ENCODE measurements around the gene C10orf71. TPM values are rescaled to one million over a fixed set of nuclear protein-coding genes. Genes with fewer than 3 reads are reported as not detected.

The C10orf71 gene
- total and polyA plus RNA-seq, 2 of the 8 experiments (the other 6 are each of a cell fraction or from before 2014, with no cell fraction given) = not detected

GRCh38 chr10:49312246-49312869 is 13.4 kb downstream of the C10orf71 start:
- WGBS, 2 experiments (ENCODE audit: extremely low coverage in 1 of 2, insufficient coverage in 1 of 2, insufficient read length in 1 of 2, insufficient replicate concordance in 2 of 2, low coverage in 1 of 2, low lambda C conversion rate in 2 of 2, missing lambda C conversion rate in 1 of 2) = 88% methylated on average over 7 of the region's 7 CpGs; no CpG with 5 or more reads in 1 of the 2 experiments
- no peak overlapping the region for H3K27ac ChIP-seq (ENCODE audit: low read depth, low read length)
- POLR2A ChIA-PET (ENCODE audit: partially characterized antibody) = no interaction called here

More at GRCh38 chr10:49312246-49312869, 13.4 kb downstream of the C10orf71 start:
- DNase-seq (ENCODE audit: low read depth in 1 of 2, low spot score in 2 of 2) (no peak), FAIRE-seq (no peak)
- no peak overlapping the region for H4K91ac ChIP-seq (replicated peaks; ENCODE audit: insufficient read length, low read length)
- no peak overlapping the region for H4K5ac ChIP-seq (ENCODE audit: insufficient read length, low read depth, low read length)
- H2BK5ac ChIP-seq (ENCODE audit: low read depth, low read length) = no peak overlapping the region
- no peak overlapping the region for H2AK5ac ChIP-seq (ENCODE audit: low read depth, low read length)
- no peaks in the 10 kb centered on the region for H3K79me1 ChIP-seq (ENCODE audit: low read depth, low read length)
- no peak overlapping the region for H4K8ac ChIP-seq (ENCODE audit: extremely low read depth, insufficient read depth, low read length)
- H3K14ac ChIP-seq (ENCODE audit: insufficient read length) = no peak overlapping the region
- H3K4me3 ChIP-seq (ENCODE audit: extremely low read depth in 1 of 4, insufficient read depth in 2 of 4, low read depth in 3 of 4, low read length in 4 of 4) = no peak overlapping the region
- TF ChIP-seq CBX5 (IDR thresholded peaks at IDR 0.05; ENCODE audit: low read depth, low read length) (no peak), TCF12 (IDR thresholded peaks at IDR 0.05; ENCODE audit: low read depth, low read length) (no peak), KDM1A (IDR thresholded peaks at IDR 0.05; ENCODE audit: borderline replicate concordance, low read length) (no peak), EZH2 (IDR thresholded peaks at IDR 0.05; ENCODE audit: low read depth, low read length, severe bottlenecking) (no peak), SAP30 (IDR thresholded peaks at IDR 0.05; ENCODE audit: insufficient read depth, insufficient replicate concordance, low read length) (no peak), E2F6 (IDR thresholded peaks at IDR 0.05) (no peak), CEBPB (IDR thresholded peaks at IDR 0.05; ENCODE audit: low read depth, low read length) (no peak), PHF8 (conservative IDR thresholded peaks at IDR 0.05; ENCODE audit: low read depth, low read length) (no peak), KDM5A (IDR thresholded peaks at IDR 0.05; ENCODE audit: low read length) (no peak)
- TF ChIP-seq, protein P1, sequence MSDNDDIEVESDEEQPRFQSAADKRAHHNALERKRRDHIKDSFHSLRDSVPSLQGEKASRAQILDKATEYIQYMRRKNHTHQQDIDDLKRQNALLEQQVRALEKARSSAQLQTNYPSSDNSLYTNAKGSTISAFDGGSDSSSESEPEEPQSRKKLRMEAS (IDR thresholded peaks at IDR 0.05) = no peak
- no peaks in the 10 kb centered on the region for H3K36me3 ChIP-seq (ENCODE audit: control insufficient read depth in 2 of 4, insufficient read depth in 4 of 4, low read length in 3 of 4)
- H2AFZ ChIP-seq (ENCODE audit: low read length) = no peak overlapping the region
- no peaks in the 10 kb centered on the region for H3K9me3 ChIP-seq (ENCODE audit: insufficient read depth in 2 of 2, low read depth in 1 of 2, low read length in 1 of 2)
- CTCF ChIA-PET (ENCODE audit: partially characterized antibody) = no interaction called here
- no peaks in the 10 kb centered on the region for H4K20me1 ChIP-seq (replicated peaks in 1 of 2; ENCODE audit: control insufficient read depth in 1 of 2, insufficient read depth in 2 of 2, low read length in 2 of 2)
- no peak overlapping the region for H2BK15ac ChIP-seq (ENCODE audit: low read length)
- peak overlapping the region; percentile 66 for H3K4ac ChIP-seq (replicated peaks; ENCODE audit: insufficient read length, low read depth, low read length)
- H2BK120ac ChIP-seq (replicated peaks; ENCODE audit: low read depth, low read length) = no peak overlapping the region
- H3K4me1 ChIP-seq (replicated peaks in 1 of 4; ENCODE audit: control insufficient read depth in 3 of 4, insufficient read depth in 4 of 4, low read length in 3 of 4) = no peaks in the 10 kb centered on the region
- no peak overlapping the region for H3K4me2 ChIP-seq (ENCODE audit: insufficient read depth in 1 of 2, low read depth in 2 of 2, low read length in 2 of 2)
- no peaks in the 10 kb centered on the region for H3K79me2 ChIP-seq (ENCODE audit: control insufficient read depth in 1 of 2, insufficient read depth in 2 of 2, low read length in 2 of 2)
- H2BK12ac ChIP-seq (ENCODE audit: low read depth, low read length) = no peak overlapping the region
- no peaks in the 10 kb centered on the region for H3K23me2 ChIP-seq (ENCODE audit: low read depth, low read length)
- H3K23ac ChIP-seq (ENCODE audit: insufficient read length) = no peak overlapping the region
- no peak overlapping the region for H3K9ac ChIP-seq (replicated peaks in 1 of 4; ENCODE audit: extremely low read depth in 1 of 4, low read depth in 3 of 4, low read length in 3 of 4)
- no peak overlapping the region for H3K18ac ChIP-seq (ENCODE audit: extremely low read depth, low read length)
- H3K56ac ChIP-seq (replicated peaks; ENCODE audit: insufficient read length, low read depth, low read length) = no peak overlapping the region
- H2BK20ac ChIP-seq (ENCODE audit: low read length) = no peak overlapping the region
- H3K27me3 ChIP-seq (replicated peaks in 1 of 4; ENCODE audit: control insufficient read depth in 3 of 4, extremely low read depth in 1 of 4, insufficient read depth in 3 of 4, low read length in 3 of 4) = no peaks in the 10 kb centered on the region
